HUDEP-2 (cell line): ENCODE measurements around the gene CALN1.

Source experiments
- DNase-seq, 76 experiments: peaks; one replicate each; lab custom pipeline; 2025; ENCODE audit not compliant: unreplicated experiment in 76 of 76; lab: John Stamatoyannopoulos, UW

Gene CALN1

DNA sequence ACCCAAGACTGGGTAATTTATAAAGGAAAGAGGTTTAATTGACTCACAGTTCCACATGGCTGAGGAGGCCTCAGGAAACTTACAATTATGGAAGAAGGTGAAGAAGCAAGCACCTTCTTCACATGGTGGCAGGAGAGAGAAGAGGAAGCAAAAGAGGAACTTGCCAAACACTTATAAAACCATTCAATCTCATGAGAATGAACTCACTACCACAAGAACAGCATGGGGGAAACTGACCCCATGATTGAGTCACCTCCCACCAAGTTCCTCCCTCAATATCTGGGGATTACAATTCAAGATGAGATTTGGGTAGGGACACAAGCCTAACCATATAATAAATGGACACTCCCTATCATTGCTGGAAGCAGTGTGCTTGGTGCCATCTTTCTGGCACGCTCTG is 506.3 kb downstream of the CALN1 start:
- no peak for DNase-seq

DNA sequence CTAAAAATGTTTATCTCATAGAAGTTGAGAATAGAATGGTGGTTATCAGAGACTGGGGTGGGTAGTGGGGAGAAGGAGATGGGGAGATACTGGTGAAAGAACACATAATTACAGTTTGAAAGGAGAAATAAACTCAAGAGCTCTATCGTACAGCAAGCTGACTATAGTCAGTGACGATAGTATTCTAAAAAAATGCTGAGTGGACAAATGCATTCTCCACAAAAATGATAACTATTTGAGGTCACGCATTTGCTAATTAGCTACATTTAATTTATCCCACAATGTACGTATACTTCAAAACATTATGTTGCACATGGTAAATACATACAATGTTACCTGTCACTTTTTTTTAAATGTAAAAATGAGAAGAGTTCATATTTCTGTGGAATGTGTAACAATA is 507.7 kb downstream of the CALN1 start:
- DNase-seq, result no peak

GRCh38 chr7:71900556-71900955 is 511.6 kb downstream of the CALN1 start:
- no peak for DNase-seq

DNA sequence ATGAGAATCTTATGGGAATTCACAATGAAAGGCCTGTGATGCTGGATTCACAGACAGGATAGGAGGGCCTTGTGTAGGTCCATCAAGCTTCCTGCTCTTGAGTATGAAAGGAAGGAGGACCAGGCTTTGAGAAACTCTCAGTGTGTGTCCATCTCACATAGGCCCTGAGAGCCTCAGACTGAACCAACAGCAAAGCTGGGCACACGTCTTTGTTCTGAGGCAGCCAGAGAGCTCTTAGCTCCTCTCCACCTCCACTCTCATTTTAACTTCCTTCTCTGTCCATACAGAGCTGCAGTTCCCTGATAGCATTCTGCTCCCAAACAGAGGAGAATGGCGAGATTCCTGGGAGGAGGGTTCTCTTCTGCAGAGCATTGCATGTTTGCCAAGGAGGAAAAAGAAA is 515.6 kb downstream of the CALN1 start:
- no peak for DNase-seq

DNA sequence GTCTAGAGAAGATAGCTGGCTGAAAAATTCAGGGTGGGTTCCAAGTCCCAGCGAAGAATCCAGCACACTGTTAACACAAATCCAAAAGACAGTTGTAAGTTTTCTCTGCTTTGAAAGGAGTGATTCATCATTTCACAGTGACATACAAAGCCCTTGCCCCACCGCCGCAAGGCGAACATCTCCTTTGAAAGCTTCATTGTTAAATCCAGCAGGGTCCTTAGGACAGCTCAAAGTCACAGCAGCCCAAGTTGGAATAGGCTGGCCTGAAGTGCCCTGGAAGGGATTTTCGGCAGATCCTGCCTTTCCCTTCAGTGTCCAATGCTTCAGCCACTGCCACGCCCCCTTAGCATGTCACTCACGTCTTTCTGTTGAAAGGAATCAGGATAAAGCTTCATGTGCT is 526.1 kb downstream of the CALN1 start:
- DNase-seq, result no peak

GRCh38 chr7:71885487-71885886 is 526.7 kb downstream of the CALN1 start:
- DNase-seq, result no peak

DNA sequence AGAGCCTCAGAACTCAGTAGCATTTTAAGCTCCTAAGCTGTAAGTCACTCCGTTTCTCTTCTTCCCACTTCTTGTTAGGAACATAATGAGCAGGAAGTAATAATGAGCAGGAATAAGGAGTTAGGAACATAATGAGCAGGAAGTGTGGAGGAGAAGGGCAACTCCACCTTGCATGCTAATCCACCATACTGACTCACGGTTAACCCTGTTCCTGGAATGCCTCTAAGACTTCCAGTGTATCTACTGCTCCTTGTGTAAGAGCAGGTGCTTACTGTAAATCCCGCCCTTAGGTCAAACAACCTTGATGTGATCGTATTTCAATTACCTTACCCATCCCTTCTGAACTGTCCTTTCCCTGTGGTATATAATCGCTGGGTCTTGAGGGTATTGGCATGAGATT is 528.7 kb downstream of the CALN1 start:
- no peak for DNase-seq

DNA sequence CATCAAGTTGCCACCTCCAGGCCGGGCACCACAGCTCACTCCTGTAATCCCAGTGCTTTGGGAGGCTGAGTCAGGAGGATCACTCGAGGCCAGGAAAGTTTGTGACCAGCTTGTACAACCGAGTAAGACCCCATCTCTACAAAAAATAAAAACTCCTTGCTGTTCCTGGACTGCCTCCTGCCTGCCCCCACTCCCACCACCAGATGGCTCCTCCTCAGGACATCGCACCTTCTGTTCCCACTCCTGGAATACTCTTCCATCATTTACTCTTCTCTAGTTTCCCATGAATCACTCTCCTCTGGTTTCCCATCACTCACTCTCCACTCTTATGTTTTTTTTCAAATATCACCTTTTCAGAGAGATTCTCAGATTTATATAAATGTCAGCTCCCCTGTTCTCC is 540.7 kb downstream of the CALN1 start:
- DNase-seq, result no peak

DNA sequence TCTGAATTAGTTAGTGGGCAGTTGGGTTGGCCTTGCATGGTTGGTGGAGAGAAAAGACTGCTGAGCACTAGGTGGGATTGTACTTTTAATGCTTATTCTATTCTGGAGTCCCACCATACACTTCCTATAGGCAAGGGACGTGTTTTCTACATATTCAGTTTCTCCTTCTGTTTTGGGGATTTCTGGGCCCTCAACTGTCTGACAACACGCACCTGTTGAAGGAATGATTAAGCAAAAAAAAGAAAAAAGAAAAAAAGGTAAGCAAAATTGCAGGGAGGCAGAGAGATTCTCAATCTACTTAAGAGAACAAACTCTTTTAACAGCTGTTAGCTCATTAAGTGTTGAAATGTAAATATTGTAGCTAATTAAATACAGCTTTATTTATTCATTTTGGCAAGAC is 541.3 kb downstream of the CALN1 start:
- DNase-seq, result no peak

GRCh38 chr7:71868797-71869196 is 543.3 kb downstream of the CALN1 start:
- DNase-seq, result no peak

GRCh38 chr7:71867626-71868025 is 544.5 kb downstream of the CALN1 start:
- DNase-seq, result no peak

- DNase-seq, result no peak
Measured at GRCh38 chr7:71865172-71865571, 547.0 kb downstream of the CALN1 start.

- no peak for DNase-seq
Measured at GRCh38 chr7:71864130-71864529, 548.0 kb downstream of the CALN1 start.

DNA sequence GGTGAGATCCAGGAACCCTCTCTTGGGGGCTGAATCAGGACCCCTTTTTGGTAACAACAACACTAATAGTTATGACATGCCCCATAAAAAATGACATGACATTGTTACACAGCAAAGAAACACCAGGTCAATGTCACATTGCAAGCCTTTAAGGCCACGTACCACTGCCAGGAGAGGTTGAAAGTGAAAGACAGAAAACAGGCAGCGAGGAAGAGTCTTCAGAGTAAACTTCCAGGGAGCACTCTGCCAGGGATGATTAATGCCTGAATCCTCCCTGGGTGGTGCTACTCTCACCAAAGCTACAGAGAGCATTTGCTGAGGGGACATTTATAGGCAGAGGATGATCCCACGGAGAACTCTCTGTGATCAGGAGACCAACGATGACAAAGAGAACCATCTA is 551.6 kb downstream of the CALN1 start:
- DNase-seq, result no peak

DNA sequence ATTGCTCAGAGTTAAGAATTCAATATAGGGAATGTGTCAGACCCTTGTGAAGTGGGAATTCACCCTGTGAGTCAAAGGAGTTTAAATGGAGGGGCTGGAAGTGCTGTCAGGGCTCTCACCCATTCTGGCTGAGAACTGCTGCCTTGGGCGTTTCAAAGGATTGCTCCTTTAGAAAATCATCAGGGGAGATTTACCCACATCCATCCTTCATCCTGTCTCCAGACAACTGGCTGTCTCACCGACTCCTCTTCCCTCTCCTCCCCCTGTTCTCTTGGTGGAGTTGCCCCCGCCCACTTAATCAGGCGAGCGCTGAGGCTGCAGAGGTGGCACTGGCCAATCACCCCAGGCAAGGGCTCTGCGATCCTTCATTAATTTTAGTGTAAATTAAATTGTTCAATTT is 554.8 kb downstream of the CALN1 start:
- DNase-seq, result no peak

- DNase-seq, result no peak
Measured at GRCh38 chr7:71854546-71855397, 557.4 kb downstream of the CALN1 start.

DNA sequence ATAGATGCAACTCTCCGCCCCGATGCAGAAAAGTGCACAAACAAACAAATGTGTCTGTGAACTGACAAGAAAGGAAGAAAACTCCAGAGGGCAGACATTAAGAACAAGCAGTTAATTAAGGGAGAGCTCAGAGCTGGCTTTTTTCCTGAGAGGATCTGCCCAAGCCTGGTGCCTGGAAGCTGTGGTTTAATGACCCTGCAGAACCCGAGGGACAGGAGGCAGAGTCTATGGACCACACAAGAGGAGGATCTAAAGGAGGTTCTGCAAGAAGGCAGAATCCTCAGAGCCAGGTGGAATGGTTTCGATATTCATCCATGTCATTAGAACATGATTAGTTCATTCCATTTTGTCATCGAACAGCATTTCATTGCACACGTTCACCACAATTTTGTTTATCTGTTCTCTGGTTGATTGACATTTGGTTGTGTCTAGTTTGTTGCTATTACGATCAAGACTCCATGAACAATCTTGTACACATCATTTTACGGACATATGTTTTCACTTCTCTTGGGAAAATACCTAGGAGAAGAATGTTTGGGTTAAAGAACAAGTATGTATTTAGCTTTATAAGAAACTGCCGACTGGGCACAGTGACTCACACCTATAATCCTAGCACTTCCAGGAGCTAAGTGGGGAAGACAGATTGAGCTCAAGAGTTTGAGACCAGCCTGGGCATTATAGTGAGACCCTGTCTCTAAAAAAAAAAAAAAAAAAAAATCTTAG is 560.2 kb downstream of the CALN1 start:
- DNase-seq, result no peak

DNA sequence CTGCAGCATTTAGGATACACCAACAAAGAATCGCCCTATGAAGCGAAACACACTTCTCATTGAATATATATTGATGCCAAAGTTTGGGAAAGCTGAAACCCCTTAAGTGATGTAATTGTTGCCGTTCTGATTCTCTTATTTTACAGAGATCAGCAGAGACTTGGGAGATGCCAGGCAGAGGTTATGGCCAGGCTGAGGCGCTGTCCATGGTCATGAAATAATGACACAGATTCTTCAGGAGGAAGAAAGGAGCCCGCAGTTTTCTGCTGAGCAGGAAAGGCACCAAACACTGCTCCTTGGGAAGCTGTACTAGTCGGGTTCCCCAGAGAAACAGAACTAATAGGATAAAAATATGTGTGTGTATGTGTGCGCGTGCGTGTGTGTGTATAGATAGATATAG is 566.0 kb downstream of the CALN1 start:
- DNase-seq, result peak in 5 of 76 experiments; percentile 0 to 2 (median 1)

DNA sequence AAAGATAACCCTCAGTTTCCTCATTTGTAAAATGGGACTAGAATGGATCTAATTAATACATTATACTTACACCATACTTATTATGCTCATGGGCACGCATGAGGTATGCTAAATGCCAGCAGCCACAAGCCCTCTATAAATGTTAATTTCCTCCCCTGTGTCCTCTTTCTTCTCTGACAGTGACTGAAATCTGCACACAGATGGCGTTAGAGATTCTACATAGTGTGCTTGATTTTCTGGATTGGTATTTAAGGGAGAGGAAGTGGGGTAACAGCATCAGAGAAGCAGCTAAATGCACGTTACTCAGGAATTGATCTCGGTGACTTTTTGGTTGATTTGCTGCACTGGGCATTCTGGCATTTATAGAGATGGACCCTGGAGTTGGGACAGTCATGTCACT is 568.5 kb downstream of the CALN1 start:
- no peak for DNase-seq

DNA sequence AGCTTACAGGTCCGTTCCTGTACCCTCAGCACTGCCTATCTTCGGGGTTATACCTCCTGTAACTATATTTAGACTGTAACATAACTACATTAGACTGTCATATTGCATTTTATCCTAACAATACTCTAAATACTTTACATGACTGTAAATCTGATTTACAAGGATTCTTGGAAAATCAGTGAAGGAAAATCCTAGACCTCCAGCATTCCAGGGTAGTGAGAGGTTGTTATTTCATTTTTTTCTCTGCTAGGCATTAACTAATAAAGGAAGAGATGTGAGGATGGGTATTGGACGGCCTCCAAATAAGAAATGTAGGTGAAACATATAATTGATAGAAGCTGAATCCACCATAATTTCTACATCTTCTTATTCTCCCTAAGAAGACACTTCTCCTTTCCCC is 569.4 kb downstream of the CALN1 start:
- no peak for DNase-seq

GRCh38 chr7:71842381-71842780 is 569.8 kb downstream of the CALN1 start:
- DNase-seq, result no peak

DNA sequence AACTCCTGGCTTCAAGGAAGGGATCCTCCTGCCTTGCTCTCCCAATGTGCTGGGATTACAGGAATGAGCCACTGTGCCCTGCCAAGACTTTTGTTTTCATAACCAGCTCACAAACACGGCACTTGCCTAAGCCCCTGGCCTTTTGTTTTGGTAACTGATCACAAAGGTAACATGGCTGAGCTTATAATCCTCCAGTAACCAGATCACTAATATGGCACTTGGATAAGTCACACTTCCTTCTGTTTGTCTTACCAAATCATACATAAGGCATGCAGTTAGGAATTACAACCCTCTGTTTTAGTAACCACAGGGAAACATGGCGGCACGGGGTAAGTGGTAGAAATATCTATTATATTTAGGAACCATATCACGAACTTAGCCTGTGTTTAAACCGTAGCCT is 577.1 kb downstream of the CALN1 start:
- DNase-seq, result no peak
